Parathyroid adenoma (tissue), 2 donors: Measurements from ENCODE around the gene CCDC85C.

Experiments
- H2AFZ ChIP-seq: fragments of 300-600 bp; sonication (generic); one replicate; pipeline ENCODE4 v1.7.0; 2017; ENCODE audit warnings: antibody characterized with exemption, mild to moderate bottlenecking
- H3K27ac ChIP-seq: fragments of 300-600 bp; sonication (generic); one replicate; pipeline ENCODE4 v1.7.0; 2017
- H3K27me3 ChIP-seq: fragments of 300-600 bp; sonication (generic); one replicate; pipeline ENCODE4 v1.7.0; 2017; ENCODE audit warnings: low read length; ENCODE audit not compliant: control insufficient read depth, insufficient read depth
- H3K36me3 ChIP-seq: fragments of 300-600 bp; sonication (generic); one replicate; pipeline ENCODE4 v1.7.0; 2017; ENCODE audit warnings: low read length; ENCODE audit not compliant: control insufficient read depth, insufficient read depth
- H3K4me1 ChIP-seq: fragments of 300-600 bp; sonication (generic); one replicate; pipeline ENCODE4 v1.7.0; 2017; ENCODE audit warnings: control low read depth
- H3K4me2 ChIP-seq: fragments of 300-600 bp; sonication (generic); one replicate; pipeline ENCODE4 v1.7.0; 2017; ENCODE audit warnings: low read length
- H3K4me3 ChIP-seq: fragments of 300-600 bp; sonication (generic); one replicate; pipeline ENCODE4 v1.7.0; 2017; ENCODE audit warnings: low read depth, low read length
- H3K79me2 ChIP-seq: fragments of 300-600 bp; sonication (generic); one replicate; pipeline ENCODE4 v1.7.0; 2017; ENCODE audit warnings: control low read depth
- H3K9ac ChIP-seq: fragments of 300-600 bp; sonication (generic); one replicate; pipeline ENCODE4 v1.7.0; 2017; ENCODE audit warnings: mild to moderate bottlenecking
- H3K9me3 ChIP-seq: fragments of 300-600 bp; sonication (generic); one replicate; pipeline ENCODE4 v1.7.0; 2017; ENCODE audit warnings: low read length; ENCODE audit not compliant: control insufficient read depth
- CTCF ChIP-seq: fragments of 300-600 bp; sonication (generic); IDR thresholded peaks from one replicate; pipeline ENCODE4 v1.7.0; 2017; ENCODE audit warnings: antibody characterized with exemption, mild to moderate bottlenecking
- donor health status: primary hyperparathyroidism.

CCDC85C gene

GRCh38 chr14:99603471-99604277 lies at the start of gene CCDC85C:
CCDC85C (minus strand) TSS chr14:99604207; CDS start chr14:99603959, 248 bp downstream.
- TF ChIP-seq CTCF: no peak
- peak within 1 kb of the TSS; percentile 98 for H3K4me2 ChIP-seq
- H3K27ac ChIP-seq: peak within 1 kb of the TSS; percentile 74
- peaks cover 29% of the 10 kb centered on the region for H3K79me2 ChIP-seq
- H3K36me3 ChIP-seq: no peaks in the 10 kb centered on the region
- H3K9ac ChIP-seq: no peak within 1 kb of the TSS
- H3K9me3 ChIP-seq: no peaks in the 10 kb centered on the region
- peak within 1 kb of the TSS; percentile 75 for H3K4me3 ChIP-seq
- H3K27me3 ChIP-seq: no peaks in the 10 kb centered on the region
- peak within 1 kb of the TSS; percentile 96 for H2AFZ ChIP-seq
- H3K4me1 ChIP-seq: peaks cover 28% of the 10 kb centered on the region

- Histone ChIP-seq H3K9ac (no peak overlapping the region), H3K27me3 (no peaks in the 10 kb centered on the region), H3K79me2 (no peaks in the 10 kb centered on the region), H2AFZ (no peak overlapping the region), H3K4me2 (no peak overlapping the region), H3K9me3 (no peaks in the 10 kb centered on the region), H3K4me1 (no peaks in the 10 kb centered on the region), H3K27ac (no peak overlapping the region), H3K4me3 (no peak overlapping the region), H3K36me3 (no peaks in the 10 kb centered on the region)
- no peak for TF ChIP-seq CTCF
Observed at GRCh38 chr14:99651953-99652746, 48.1 kb upstream of the CCDC85C start.

GRCh38 chr14:99650189-99650588 lies 46.2 kb upstream of the CCDC85C start:
- Histone ChIP-seq H3K27ac (no peak overlapping the region), H2AFZ (no peak overlapping the region), H3K79me2 (no peaks in the 10 kb centered on the region), H3K9ac (no peak overlapping the region), H3K4me1 (no peaks in the 10 kb centered on the region), H3K4me3 (no peak overlapping the region), H3K36me3 (no peaks in the 10 kb centered on the region), H3K4me2 (no peak overlapping the region), H3K9me3 (no peaks in the 10 kb centered on the region), H3K27me3 (no peaks in the 10 kb centered on the region)
- no peak for TF ChIP-seq CTCF

- TF ChIP-seq CTCF: no peak
- no peak overlapping the region for H2AFZ ChIP-seq
- no peaks in the 10 kb centered on the region for H3K36me3 ChIP-seq
- H3K4me3 ChIP-seq: no peak overlapping the region
- no peaks in the 10 kb centered on the region for H3K27me3 ChIP-seq
- H3K4me2 ChIP-seq: no peak overlapping the region
- no peaks in the 10 kb centered on the region for H3K79me2 ChIP-seq
- no peak overlapping the region for H3K27ac ChIP-seq
- no peaks in the 10 kb centered on the region for H3K4me1 ChIP-seq
- H3K9me3 ChIP-seq: no peaks in the 10 kb centered on the region
- no peak overlapping the region for H3K9ac ChIP-seq
Observed at GRCh38 chr14:99649643-99650042, 45.6 kb upstream of the CCDC85C start.
